Measurements from ENCODE around the gene RASGRF1.

The RASGRF1 gene

DNA sequence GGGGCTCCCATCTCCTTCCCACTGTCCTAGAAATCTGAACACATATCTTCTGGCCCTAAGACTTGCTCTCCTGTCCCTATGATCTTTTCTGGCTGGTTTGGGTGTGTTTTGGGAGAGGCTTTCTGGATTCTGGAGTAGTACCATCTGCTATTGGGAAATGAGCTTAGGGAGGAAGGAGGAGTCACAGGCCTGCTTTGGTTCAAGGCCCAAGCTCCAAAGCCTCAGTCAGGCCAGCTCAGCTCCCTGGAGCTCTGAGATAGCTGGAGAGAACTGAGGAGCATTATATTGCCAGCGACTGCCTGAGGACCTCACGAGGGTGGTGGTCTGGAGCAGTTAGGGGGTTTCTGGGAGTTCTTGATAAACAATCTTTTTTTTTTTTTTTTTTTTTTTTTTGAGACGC lies 18.7 kb downstream of the RASGRF1 start:
- no peak overlapping the region for H3K27ac ChIP-seq (ENCODE audit: extremely low read depth, low read depth, low read length)
- TF ChIP-seq ZNF248 (tag by site-specific recombination; IDR thresholded peaks at IDR 0.05) (no peak), ZNF626 (tag by site-specific recombination; IDR thresholded peaks at IDR 0.05) (no peak), ZNF404 (tag by site-specific recombination; IDR thresholded peaks at IDR 0.05) (no peak), KLF9 (tag by site-specific recombination; IDR thresholded peaks at IDR 0.05; ENCODE audit: low read depth) (no peak), ZNF292 (tag by site-specific recombination; IDR thresholded peaks at IDR 0.05; ENCODE audit: borderline replicate concordance, low read depth) (no peak), PATZ1 (tag by site-specific recombination; IDR thresholded peaks at IDR 0.05) (no peak), ZNF350 (tag by site-specific recombination; IDR thresholded peaks at IDR 0.05) (no peak), SCRT1 (tag by site-specific recombination; IDR thresholded peaks at IDR 0.05; ENCODE audit: borderline replicate concordance) (no peak), ZNF169 (tag by site-specific recombination; IDR thresholded peaks at IDR 0.05) (no peak), SALL2 (tag by site-specific recombination; IDR thresholded peaks at IDR 0.05; ENCODE audit: borderline replicate concordance) (no peak), ZNF510 (tag by site-specific recombination; IDR thresholded peaks at IDR 0.05; ENCODE audit: insufficient replicate concordance) (no peak), ZNF341 (tag by site-specific recombination; IDR thresholded peaks at IDR 0.05; ENCODE audit: low read depth) (no peak), PRDM1 (tag by site-specific recombination; IDR thresholded peaks at IDR 0.05) (no peak), ZSCAN18 (tag by site-specific recombination; IDR thresholded peaks at IDR 0.05) (no peak)
- TF ChIP-seq, protein P1, sequence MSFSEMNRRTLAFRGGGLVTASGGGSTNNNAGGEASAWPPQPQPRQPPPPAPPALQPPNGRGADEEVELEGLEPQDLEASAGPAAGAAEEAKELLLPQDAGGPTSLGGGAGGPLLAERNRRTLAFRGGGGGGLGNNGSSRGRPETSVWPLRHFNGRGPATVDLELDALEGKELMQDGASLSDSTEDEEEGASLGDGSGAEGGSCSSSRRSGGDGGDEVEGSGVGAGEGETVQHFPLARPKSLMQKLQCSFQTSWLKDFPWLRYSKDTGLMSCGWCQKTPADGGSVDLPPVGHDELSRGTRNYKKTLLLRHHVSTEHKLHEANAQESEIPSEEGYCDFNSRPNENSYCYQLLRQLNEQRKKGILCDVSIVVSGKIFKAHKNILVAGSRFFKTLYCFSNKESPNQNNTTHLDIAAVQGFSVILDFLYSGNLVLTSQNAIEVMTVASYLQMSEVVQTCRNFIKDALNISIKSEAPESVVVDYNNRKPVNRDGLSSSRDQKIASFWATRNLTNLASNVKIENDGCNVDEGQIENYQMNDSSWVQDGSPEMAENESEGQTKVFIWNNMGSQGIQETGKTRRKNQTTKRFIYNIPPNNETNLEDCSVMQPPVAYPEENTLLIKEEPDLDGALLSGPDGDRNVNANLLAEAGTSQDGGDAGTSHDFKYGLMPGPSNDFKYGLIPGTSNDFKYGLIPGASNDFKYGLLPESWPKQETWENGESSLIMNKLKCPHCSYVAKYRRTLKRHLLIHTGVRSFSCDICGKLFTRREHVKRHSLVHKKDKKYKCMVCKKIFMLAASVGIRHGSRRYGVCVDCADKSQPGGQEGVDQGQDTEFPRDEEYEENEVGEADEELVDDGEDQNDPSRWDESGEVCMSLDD (tag by site-specific recombination; IDR thresholded peaks at IDR 0.05): no peak
- no peaks in the 10 kb centered on the region for H3K36me3 ChIP-seq (ENCODE audit: control insufficient read depth in 2 of 2, insufficient read depth in 1 of 2, low read length in 2 of 2)
- CTCF ChIA-PET: interaction anchor here (0.7 to 1.3 kb wide), 3 partner anchors 93 to 116 kb away, joined by 3 to 5 read pairs (median 4); no protein-coding TSS in a partner anchor
- POLR2A ChIA-PET: no interaction called here
- H3K4me3 ChIP-seq (ENCODE audit: low read depth, low read length): no peak overlapping the region
- no peaks in the 10 kb centered on the region for H3K4me1 ChIP-seq (ENCODE audit: control insufficient read depth, insufficient read depth, low read length)
- H3K9me3 ChIP-seq (ENCODE audit: control insufficient read depth, insufficient read depth, low read depth, low read length): no peaks in the 10 kb centered on the region

DNA sequence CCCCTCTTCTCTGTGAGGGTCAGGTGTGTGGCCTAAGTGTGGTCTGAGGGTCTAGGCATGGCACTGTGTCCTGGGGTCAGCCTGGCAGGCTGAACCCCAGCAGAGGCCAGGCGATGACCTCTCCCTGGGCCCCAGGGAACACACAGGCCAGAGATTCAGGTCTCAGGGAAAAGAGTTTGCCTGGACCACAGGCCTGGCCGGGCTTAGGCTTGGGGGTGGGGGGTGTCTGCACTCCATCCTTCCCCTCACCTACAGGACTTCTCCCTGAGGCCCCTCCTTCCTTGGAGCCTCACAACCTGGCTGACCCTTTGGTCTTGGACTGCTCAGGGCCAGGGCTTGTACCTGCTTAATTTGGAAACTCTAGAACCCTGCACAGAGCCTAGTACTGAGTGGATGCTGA lies 21.8 kb downstream of the RASGRF1 start:
- no peak overlapping the region for H3K4me3 ChIP-seq (ENCODE audit: low read depth, low read length)
- H3K27ac ChIP-seq (ENCODE audit: extremely low read depth, low read depth, low read length): no peak overlapping the region
- no peaks in the 10 kb centered on the region for H3K4me1 ChIP-seq (ENCODE audit: control insufficient read depth, insufficient read depth, low read length)
- no peaks in the 10 kb centered on the region for H3K9me3 ChIP-seq (ENCODE audit: control insufficient read depth, insufficient read depth, low read depth, low read length)
- CTCF ChIA-PET: no interaction called here
- no peaks in the 10 kb centered on the region for H3K36me3 ChIP-seq (ENCODE audit: control insufficient read depth in 2 of 2, insufficient read depth in 1 of 2, low read length in 2 of 2)
- POLR2A ChIA-PET: no interaction called here
- TF ChIP-seq ZFP3 (tag by site-specific recombination; IDR thresholded peaks at IDR 0.05; ENCODE audit: low read depth) (no peak), ZNF23 (tag by site-specific recombination; IDR thresholded peaks at IDR 0.05; ENCODE audit: borderline replicate concordance) (no peak), ZNF626 (tag by site-specific recombination; IDR thresholded peaks at IDR 0.05) (no peak), ZNF423 (tag by site-specific recombination; IDR thresholded peaks at IDR 0.05) (no peak), ZNF654 (tag by site-specific recombination; IDR thresholded peaks at IDR 0.05; ENCODE audit: low read depth) (no peak), KLF7 (tag by site-specific recombination; IDR thresholded peaks at IDR 0.05; ENCODE audit: borderline replicate concordance) (no peak), ZNF785 (tag by site-specific recombination; IDR thresholded peaks at IDR 0.05) (no peak)
- TF ChIP-seq, protein P2, sequence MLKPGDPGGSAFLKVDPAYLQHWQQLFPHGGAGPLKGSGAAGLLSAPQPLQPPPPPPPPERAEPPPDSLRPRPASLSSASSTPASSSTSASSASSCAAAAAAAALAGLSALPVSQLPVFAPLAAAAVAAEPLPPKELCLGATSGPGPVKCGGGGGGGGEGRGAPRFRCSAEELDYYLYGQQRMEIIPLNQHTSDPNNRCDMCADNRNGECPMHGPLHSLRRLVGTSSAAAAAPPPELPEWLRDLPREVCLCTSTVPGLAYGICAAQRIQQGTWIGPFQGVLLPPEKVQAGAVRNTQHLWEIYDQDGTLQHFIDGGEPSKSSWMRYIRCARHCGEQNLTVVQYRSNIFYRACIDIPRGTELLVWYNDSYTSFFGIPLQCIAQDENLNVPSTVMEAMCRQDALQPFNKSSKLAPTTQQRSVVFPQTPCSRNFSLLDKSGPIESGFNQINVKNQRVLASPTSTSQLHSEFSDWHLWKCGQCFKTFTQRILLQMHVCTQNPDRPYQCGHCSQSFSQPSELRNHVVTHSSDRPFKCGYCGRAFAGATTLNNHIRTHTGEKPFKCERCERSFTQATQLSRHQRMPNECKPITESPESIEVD (tag by site-specific recombination; IDR thresholded peaks at IDR 0.05): no peak
- TF ChIP-seq, protein P3, sequence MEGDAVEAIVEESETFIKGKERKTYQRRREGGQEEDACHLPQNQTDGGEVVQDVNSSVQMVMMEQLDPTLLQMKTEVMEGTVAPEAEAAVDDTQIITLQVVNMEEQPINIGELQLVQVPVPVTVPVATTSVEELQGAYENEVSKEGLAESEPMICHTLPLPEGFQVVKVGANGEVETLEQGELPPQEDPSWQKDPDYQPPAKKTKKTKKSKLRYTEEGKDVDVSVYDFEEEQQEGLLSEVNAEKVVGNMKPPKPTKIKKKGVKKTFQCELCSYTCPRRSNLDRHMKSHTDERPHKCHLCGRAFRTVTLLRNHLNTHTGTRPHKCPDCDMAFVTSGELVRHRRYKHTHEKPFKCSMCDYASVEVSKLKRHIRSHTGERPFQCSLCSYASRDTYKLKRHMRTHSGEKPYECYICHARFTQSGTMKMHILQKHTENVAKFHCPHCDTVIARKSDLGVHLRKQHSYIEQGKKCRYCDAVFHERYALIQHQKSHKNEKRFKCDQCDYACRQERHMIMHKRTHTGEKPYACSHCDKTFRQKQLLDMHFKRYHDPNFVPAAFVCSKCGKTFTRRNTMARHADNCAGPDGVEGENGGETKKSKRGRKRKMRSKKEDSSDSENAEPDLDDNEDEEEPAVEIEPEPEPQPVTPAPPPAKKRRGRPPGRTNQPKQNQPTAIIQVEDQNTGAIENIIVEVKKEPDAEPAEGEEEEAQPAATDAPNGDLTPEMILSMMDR (tag by site-specific recombination; IDR thresholded peaks at IDR 0.05): no peak
- TF ChIP-seq, protein P4, sequence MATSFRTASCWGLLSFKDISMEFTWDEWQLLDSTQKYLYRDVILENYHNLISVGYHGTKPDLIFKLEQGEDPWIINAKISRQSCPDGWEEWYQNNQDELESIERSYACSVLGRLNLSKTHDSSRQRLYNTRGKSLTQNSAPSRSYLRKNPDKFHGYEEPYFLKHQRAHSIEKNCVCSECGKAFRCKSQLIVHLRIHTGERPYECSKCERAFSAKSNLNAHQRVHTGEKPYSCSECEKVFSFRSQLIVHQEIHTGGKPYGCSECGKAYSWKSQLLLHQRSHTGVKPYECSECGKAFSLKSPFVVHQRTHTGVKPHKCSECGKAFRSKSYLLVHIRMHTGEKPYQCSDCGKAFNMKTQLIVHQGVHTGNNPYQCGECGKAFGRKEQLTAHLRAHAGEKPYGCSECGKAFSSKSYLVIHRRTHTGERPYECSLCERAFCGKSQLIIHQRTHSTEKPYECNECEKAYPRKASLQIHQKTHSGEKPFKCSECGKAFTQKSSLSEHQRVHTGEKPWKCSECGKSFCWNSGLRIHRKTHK (tag by site-specific recombination; IDR thresholded peaks at IDR 0.05): no peak

Measured in HEK293 (cell line).